ENCODE data around the gene NOS2.

DNA sequence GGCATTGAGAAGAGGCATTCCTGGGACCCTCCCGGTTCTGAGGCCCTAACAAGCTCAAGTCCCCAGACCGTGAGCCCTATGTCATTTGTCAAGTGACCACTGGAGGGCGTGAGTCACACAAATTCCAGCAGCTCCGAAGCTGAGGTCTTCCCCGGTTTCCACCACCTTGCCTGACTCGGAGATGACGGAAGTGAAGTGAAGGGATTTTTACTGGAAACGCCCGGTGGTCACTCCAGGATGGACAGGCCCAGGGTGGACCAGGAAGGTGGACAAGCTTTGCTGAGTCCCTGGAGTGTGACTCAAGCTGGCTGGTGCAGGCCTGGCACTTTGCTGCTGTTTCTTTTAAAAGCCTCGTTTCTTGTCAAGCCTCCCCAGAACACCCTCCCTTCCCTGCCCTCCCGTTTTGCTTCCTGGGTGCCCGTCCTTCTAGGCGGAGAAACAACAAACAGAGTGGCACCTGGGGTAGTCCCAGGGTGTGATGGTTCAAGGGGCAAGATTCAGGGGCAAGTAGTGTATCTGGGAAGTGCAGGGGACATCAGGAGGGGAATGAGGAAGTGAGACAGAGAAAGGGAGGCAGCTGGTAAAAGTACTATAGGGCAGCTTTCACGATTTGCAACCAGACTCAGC is 5.3 kb upstream of the NOS2 start:
- peak; percentile 79 to 92 (median 90) for TF ChIP-seq CTCF (IDR thresholded peaks at IDR 0.05)
- no peak for TF ChIP-seq EP300 (IDR thresholded peaks at IDR 0.05)
- TF ChIP-seq POLR2A (IDR thresholded peaks at IDR 0.05), result no peak
- no peak for TF ChIP-seq POLR2AphosphoS5 (IDR thresholded peaks at IDR 0.05)

Data from upper lobe of left lung (tissue), 4 donors.